ENCODE results near the gene DEPDC5. TPM values are rescaled to one million over a fixed set of nuclear protein-coding genes. Genes with fewer than 3 reads are reported as not detected.
A peak's percentile ranks its signal among the peaks of the same experiment; 100 is the strongest.

Gene DEPDC5
- total RNA-seq, 3 donors from 2014 or later (not counting 1 experiment from before 2014, with no cell fraction given), result 56.7 to 67.9 (median 62.6) TPM

GRCh38 chr22:31944700-31945442 is 191.1 kb downstream of the DEPDC5 start:
- peak overlapping the region; percentile 92 for H3K4me3 Mint-ChIP-seq
- under 1% methylated on average over 76 of the region's 76 CpGs for WGBS (ENCODE audit: insufficient coverage)
- H3K4me1 Mint-ChIP-seq, result peaks cover 7 to 14% of the 10 kb centered on the region in 2 donors
- H3K36me3 Mint-ChIP-seq, result no peaks in the 10 kb centered on the region
- DNase-seq (peak in 1 of 2 donors; percentile 61), ATAC-seq (peak; percentile 25 to 40 (median 37))
- no peak for TF ChIP-seq CTCF (IDR thresholded peaks at IDR 0.05)
- H3K4me1 ChIP-seq (ENCODE audit: control insufficient read depth, insufficient read depth, low read length), result peaks cover 27% of the 10 kb centered on the region
- H3K27me3 Mint-ChIP-seq (ENCODE audit: low read depth in 2 of 2), result no peaks in the 10 kb centered on the region
- H3K27ac ChIP-seq (ENCODE audit: low read length), result peak overlapping the region; percentile 75
- intact Hi-C loops (cut with micrococcal nuclease), result loop anchor here (1.0 kb wide), 1 partner anchor 283 kb away; the partner anchor contains the start of gene PISD
- H3K4me3 ChIP-seq (ENCODE audit: low read length), result peak overlapping the region; percentile 58
- H3K9me3 ChIP-seq (ENCODE audit: control insufficient read depth, insufficient read depth, low read length), result no peaks in the 10 kb centered on the region
- no peaks in the 10 kb centered on the region for H3K9me3 Mint-ChIP-seq
- peaks cover 20% of the 10 kb centered on the region for H3K36me3 ChIP-seq (ENCODE audit: control insufficient read depth, insufficient read depth, low read length)
- no peaks in the 10 kb centered on the region for H3K27me3 ChIP-seq (ENCODE audit: control insufficient read depth, insufficient read depth, low read length)
- H3K27ac Mint-ChIP-seq, result no peak overlapping the region

GRCh38 chr22:31945443-31945855 is 191.6 kb downstream of the DEPDC5 start:
- no peaks in the 10 kb centered on the region for H3K36me3 Mint-ChIP-seq
- H3K27ac ChIP-seq (ENCODE audit: low read length), result peak overlapping the region; percentile 75
- H3K4me1 Mint-ChIP-seq, result peaks cover 7 to 14% of the 10 kb centered on the region in 2 donors
- peaks cover 27% of the 10 kb centered on the region for H3K4me1 ChIP-seq (ENCODE audit: control insufficient read depth, insufficient read depth, low read length)
- peaks cover 24% of the 10 kb centered on the region for H3K36me3 ChIP-seq (ENCODE audit: control insufficient read depth, insufficient read depth, low read length)
- no peak for TF ChIP-seq CTCF (IDR thresholded peaks at IDR 0.05)
- H3K4me3 Mint-ChIP-seq, result no peak overlapping the region
- DNase-seq (peak in 1 of 2 donors; percentile 37), ATAC-seq (no peak)
- H3K9me3 Mint-ChIP-seq, result no peaks in the 10 kb centered on the region
- no peak overlapping the region for H3K27ac Mint-ChIP-seq
- intact Hi-C loops (cut with micrococcal nuclease), result no loop called here
- H3K27me3 ChIP-seq (ENCODE audit: control insufficient read depth, insufficient read depth, low read length), result no peaks in the 10 kb centered on the region
- H3K27me3 Mint-ChIP-seq (ENCODE audit: low read depth in 2 of 2), result no peaks in the 10 kb centered on the region
- no peaks in the 10 kb centered on the region for H3K9me3 ChIP-seq (ENCODE audit: control insufficient read depth, insufficient read depth, low read length)
- WGBS (ENCODE audit: insufficient coverage), result 4% methylated on average over 15 of the region's 15 CpGs
- H3K4me3 ChIP-seq (ENCODE audit: low read length), result peak overlapping the region; percentile 58

- ATAC-seq, result no peak
- Histone ChIP-seq H3K27me3 (ENCODE audit: control insufficient read depth, insufficient read depth, low read length) (no peaks in the 10 kb centered on the region), H3K4me1 (ENCODE audit: control insufficient read depth, insufficient read depth, low read length) (peaks cover 27% of the 10 kb centered on the region), H3K4me3 (ENCODE audit: low read length) (no peak overlapping the region), H3K36me3 (ENCODE audit: control insufficient read depth, insufficient read depth, low read length) (peaks cover 26% of the 10 kb centered on the region), H3K27ac (ENCODE audit: low read length) (peak overlapping the region; percentile 75), H3K9me3 (ENCODE audit: control insufficient read depth, insufficient read depth, low read length) (no peaks in the 10 kb centered on the region)
- no peak overlapping the region for H3K4me3 Mint-ChIP-seq
- peak in 1 of 2 donors; percentile 33 for DNase-seq
- 50% methylated on average over 7 of the region's 8 CpGs for WGBS (ENCODE audit: insufficient coverage)
- no peak for TF ChIP-seq CTCF (IDR thresholded peaks at IDR 0.05)
- no peaks in the 10 kb centered on the region for H3K27me3 Mint-ChIP-seq (ENCODE audit: low read depth in 2 of 2)
- intact Hi-C loops (cut with micrococcal nuclease), result loop anchor here (2.0 kb wide), 1 partner anchor 193 kb away; no protein-coding TSS in a partner anchor
- no peak overlapping the region for H3K27ac Mint-ChIP-seq
- no peaks in the 10 kb centered on the region for H3K9me3 Mint-ChIP-seq
- no peaks in the 10 kb centered on the region for H3K36me3 Mint-ChIP-seq
- peaks cover 9 to 16% of the 10 kb centered on the region in 2 donors for H3K4me1 Mint-ChIP-seq
Measured at GRCh38 chr22:31945971-31946680, 192.3 kb downstream of the DEPDC5 start.
